GM21737 (cell line): Measurements from ENCODE around the gene CIART.

Source experiments
- ATAC-seq: cut with Tn5 transposase; IDR thresholded peaks from one replicate; pipeline ENCODE4 v1.9.1; 2021; ENCODE audit warnings: mild to moderate bottlenecking, moderate library complexity; ENCODE audit not compliant: unreplicated experiment

The CIART gene

DNA sequence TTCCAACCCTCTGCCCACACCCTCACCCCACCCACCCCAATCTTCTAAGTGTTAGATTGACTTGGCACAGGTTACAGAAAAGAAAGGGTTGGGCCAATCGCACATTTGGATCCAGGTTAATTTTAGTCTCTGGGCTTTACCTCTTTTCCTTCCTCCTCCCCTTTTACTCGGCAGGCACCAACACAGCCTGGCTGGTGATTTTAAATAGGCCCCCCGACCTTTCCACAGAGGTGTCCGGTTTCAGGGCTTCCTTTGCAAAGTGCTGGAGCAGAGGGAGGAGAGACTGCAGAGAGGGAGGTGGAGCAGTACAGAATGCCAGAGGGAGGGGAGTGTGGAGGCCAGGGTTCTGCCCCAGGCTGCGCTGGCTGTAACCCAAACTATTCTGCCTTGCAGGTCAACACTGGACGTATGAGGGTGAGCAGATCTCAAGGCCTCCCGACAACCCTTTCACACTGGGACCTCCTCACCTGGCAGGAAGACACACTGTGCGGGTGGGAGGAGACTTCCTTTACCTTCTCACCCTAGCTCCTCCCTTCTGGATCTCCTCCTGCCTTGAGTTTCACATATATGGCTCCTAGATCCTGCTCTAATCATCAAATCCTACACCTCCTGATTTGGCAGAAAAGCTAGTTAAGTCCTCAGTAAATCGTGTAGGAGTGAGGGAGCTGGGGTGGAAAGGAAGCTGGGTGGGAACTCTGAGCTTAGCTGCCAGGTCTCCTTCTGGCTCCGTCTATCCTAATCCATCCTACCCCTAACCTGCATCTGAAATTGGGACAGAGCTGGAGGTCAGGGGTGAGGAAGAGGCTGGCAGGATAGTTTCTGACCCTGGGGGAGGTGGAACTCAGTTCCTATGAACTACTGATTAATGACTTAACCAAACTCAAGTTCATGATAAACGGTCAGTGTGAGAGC lies 22.3 kb upstream of the CIART start:
- ATAC-seq = no peak

DNA sequence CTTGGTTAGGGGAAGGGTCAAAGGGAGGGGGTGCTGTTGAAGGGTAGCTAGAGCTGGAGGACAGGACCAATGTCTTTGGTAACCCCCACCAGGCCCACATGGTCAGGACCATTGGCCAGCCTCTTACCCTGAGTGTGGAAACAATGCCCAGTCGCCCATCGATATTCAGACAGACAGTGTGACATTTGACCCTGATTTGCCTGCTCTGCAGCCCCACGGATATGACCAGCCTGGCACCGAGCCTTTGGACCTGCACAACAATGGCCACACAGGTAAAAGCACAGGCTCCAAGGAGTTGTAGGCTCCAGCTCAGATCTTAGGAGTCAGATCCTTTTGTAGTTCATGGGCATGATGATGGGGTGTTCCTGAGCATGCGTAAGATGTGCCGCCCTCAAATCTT lies 21.0 kb upstream of the CIART start:
- ATAC-seq = no peak

DNA sequence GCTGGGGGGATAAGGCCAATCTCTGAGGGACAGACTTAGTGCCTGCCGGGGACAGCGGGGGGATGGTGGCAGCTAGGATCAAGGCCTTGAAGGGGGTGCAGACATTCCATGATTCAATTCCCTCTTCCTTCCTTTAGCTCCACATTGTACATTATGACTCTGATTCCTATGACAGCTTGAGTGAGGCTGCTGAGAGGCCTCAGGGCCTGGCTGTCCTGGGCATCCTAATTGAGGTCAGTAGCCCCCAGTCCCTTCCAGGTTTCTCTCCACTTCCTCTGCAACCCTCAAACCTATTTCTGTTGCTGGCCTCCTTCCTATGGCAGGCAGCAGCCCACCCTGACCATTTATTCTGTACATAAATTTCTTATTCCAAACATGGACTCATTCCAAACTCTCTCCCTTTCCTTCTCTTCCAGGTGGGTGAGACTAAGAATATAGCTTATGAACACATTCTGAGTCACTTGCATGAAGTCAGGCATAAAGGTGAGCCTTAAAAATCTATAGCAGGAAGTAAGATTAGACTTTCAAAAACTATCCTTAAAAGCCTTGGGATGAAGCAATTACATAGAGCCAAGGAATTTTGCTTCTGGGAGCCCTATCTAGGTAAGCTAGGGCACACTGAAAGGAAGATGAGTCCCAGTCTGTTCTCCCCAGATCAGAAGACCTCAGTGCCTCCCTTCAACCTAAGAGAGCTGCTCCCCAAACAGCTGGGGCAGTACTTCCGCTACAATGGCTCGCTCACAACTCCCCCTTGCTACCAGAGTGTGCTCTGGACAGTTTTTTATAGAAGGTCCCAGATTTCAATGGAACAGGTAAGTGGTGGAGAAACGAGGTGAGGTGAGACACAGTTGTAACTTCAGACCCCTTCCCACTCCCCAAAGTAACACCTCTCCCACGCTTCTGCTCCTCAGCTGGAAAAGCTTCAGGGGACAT lies 19.7 kb upstream of the CIART start:
- ATAC-seq = no peak

DNA sequence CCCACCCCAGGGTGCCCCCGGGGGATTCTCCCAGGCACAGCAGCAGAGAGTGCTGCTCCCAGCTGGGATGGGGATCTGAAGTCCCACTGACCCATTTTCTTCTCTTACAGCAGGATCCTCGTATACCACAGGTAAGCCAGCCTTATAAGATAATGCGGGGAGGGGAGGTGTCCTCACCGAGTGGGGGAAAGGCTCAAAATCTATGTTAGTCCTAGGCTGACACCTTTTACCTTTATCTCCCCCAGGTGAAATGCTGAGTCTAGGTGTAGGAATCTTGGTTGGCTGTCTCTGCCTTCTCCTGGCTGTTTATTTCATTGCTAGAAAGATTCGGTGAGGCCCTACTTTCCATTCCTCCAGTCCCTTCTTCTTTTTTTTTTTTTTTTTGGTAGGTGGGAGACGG lies 18.8 kb upstream of the CIART start:
- no peak for ATAC-seq

DNA sequence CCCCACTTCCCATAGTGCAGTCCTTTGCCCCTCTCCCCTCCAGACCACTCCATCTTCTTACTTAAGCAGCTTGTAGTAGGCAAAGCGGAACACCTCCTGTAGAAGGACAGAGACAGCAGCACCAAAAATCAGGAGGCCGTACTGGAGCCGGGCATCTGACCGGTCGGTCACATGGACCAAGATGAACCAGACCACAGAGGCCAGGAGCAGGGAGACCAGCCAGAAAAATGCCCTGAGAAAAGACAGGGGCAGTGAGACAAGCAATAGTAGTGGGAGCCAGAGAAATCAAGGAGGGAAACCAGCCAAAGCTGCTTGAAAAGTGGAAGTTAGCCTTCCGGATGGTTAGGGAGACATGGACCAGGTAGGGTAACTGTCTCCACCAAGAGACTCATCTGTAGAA lies 14.5 kb upstream of the CIART start:
- no peak for ATAC-seq

DNA sequence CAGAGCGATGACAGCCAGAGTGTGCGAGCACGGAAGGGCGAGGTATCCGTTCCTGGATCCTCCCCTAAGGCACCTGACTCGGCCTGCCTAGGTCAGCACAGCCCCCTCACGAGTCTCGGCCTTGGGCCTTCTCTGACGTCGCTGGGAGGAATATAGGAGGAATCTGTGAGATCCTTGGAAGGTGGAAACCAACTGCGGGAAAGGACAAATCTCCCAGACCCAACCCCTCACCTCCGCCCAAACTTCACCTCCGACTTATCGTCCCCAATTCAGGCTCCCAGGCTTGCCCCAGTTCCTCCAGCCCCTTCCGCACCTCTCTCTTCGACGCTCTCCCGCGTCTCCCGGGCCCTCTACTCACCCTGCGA lies 14.0 kb upstream of the CIART start:
- ATAC-seq = peak; percentile 15

DNA sequence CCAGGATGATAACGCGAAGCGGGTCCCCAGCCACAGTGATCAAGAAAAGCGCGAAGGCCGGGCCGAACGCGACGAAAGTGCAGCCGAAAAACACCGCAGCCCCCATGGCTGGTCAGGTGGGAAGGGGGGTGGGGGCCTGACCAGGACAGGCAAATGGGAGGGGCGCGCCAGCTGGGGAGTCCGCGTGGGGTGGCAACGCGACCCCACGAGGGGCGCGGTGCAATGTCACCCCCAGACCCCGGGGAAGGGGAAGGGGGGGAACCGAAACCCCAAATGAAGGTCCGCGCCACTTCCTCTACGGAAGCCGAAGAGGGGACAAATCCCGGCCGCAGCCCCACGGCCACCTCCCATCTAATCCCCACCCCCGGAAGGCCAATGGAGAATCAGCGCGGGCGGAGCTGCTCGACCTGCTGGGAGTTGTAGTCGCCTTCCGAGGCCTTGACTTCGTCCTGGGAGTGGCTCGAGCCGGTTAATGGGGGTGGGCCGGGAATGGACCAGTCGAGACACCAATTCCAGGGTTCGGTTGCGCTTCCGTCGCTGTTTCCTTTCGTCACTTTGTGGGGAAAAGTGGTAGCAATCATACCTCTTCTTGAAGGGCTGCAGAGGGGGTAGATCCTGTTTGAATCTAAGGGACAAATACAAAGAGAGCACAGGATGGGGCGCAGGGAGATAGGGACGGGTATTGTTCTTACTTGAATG lies 13.5 kb upstream of the CIART start, which contains the start of gene APH1A:
Gene APH1A, minus strand, starts transcription at position 312 of the 699 bp plus-strand sequence. Its CDS starts 206 bp downstream, at position 106.
- peak; percentile 85 for ATAC-seq

DNA sequence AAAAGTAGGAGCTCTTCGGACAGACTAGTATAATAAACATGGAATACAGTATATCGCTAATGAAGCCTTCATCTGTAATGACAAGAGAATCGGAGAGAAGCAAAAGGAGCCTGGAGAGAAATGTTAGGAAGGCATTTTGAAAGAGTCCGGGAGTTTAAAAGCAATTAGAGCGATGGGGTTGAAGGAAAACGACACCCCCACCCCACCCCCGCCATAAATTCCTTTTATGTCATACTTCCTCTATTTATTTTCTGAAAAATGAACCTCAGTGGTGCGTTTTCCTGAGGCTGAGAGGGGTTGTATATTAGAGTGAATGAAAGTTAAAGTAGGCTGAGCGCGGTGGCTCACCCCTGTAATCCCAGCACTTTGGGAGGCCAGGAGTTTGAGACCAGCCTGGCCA lies 12.9 kb upstream of the CIART start:
- no peak for ATAC-seq

DNA sequence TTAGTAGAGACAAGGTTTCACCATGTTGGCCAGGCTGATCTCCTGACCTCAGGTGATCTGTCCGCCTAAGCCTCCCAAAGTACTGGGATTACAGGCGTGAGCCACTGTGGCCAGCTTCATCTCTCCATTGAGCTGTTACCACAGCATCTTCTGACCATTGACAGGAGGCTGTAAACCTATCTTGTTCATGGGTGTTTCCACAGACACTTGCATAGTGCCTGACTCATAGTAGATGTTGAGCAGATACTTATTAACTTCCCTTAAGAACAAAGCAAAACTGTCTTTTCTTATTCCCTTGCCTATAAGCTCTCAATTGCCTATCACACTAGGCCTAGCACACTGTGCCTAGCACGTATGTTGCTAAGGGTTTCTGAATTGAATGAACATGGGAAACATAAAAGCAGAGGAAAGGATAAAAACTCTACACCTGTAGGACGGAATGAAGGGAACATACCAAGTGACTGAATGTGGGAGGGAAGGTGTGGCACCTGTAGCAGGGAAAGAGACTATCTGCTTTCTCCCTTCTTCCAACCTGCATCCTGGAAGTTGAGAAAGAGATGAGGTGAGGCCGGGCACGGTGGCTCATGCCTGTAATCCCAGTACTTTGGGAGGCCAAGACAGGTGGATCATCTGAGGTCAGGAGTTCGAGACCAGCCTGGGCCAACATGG lies 10.9 kb upstream of the CIART start:
- no peak for ATAC-seq

DNA sequence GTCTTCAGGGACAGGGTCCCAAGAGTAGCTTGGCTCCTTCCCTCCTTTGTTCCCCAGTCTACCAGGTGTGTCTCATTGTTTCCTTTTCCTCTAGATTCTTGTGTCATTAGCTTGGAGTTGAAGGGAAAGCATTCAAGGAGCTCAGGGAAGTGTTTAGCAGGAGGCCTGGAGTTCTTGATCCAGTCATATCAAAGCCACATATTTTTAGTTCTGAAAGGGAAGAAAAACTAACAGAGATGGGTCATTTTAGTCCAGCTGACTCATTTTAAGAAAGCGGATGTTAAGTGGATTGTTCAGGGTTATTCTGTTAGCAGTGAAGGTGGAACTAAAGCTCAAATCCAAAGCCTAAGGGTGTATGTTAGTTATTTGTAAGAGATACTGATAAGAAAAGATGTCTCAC lies 9.0 kb upstream of the CIART start:
- no peak for ATAC-seq

DNA sequence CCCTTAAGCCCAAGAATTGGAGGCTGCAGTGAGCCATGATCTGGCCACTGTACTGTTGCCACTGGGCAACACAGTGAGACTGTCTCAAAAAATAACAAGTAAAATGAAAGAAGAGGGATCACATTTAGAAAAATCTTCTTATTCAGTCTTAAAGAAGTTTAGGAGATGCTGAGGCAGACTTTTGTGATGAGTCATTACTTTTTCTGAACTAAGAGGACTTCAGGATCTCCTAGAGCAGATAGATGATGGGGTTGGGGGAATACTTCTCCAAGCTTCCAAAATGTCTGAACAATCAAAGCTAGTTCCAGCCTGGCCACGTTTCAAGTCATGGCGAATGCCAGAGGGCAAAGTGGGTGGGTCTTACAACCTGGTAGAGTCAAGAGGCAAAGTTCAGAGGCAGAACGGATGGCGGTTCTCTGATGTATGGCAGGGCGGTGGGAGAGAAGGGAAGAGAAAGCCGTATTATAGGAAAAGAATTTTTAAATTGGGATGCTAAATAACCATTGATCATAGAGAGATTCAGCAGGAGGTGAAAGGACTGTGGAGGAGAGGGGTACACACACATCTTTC lies 2.1 kb upstream of the CIART start:
- no peak for ATAC-seq

DNA sequence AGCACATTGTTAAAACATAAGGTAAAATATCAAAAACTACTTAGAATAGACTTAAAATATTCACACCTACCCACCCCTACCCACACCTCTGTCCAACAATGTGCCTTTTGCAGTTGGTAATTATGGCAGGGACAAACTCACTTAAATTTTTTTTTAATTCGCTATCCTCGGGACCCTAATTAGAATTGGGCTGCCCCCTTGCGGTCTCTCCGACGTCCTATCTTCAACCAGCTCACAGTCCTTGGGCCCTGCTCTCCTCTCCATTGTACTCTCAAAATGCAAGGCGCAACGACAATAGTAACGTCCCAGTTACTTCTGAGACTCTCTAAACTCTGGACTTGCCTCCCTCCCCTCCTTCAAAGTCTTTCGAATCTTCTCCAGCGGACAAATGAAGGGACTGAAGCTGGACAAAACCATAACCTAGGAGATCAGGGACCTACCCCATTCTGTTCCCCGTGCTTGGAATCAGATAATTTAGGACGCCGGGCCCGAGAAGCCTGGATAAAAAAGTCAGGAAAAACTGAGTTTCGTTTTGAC lies 1.1 kb upstream of the CIART start:
- no peak for ATAC-seq

DNA sequence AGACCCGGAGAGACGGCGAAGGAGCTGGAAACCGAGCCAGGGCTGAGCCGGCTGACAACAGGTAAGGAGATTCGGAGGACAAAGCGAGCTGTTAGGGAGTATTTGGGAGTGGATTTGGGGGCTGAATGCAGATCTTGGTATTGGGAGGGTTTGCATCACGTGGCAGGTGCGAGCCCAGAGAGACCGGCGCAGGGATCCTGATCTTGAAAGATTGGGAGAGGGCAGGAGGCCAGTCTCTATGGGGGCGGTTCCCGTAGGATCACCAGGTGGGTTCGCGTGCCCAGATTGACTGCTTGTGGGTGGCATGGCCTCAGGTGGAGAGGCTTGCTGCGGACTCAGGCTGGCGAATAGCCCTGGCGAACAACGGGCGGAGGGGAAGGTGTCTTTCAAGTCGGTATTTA lies 204 bp downstream of the CIART start:
- no peak for ATAC-seq

DNA sequence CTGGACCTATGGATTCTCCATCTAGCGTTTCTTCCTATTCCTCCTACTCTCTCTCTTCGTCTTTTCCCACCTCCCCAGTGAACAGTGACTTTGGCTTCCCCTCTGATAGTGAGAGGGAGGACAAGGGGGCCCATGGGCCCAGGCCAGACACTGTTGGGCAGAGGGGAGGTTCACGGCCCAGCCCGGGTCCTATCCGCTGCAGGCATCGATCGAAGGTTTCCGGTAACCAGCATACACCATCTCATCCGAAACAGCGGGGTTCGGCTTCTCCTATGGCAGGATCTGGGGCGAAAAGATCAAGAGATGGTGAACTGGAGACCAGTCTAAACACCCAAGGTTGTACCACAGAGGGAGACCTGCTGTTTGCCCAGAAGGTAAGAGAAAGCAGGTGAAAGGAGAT lies 906 bp downstream of the CIART start:
- ATAC-seq = no peak

DNA sequence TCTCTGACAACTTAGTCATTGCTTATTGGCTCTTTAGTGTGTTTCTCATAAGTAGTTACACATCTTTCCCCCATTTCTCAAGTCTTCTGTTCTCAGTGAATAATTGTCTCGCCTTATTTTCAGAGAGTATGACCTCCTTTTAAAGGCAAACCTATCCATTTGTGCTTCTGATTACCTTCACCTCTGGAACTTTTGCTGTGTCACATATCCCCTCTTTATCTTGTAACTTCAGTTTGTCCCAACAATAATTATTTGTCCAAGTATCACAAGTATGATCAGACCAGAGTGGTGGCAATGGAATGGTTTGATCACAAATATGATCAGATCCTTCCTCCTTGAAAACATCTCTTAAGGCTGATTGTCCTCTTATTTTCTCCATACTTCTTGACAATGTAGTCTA lies 6.0 kb downstream of the CIART start:
- ATAC-seq = no peak

DNA sequence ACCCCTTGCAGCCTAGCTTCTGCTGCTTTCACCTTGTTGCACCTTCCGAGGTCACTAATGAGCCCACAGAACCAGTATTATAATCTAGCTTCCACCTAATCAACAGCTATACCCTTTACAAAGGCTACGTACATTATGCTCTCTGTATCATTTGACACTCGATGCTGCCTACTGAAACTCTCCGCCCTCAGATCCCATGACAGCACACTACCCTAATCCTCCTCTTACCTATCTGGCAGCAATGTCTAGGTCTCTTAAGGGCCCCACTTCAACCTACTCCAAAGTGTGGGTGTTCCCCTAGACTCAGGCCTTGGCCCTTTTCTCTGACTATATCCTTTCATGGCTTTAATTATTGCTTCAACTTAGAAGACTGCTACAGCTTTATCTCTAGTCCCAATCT lies 6.5 kb downstream of the CIART start:
- ATAC-seq = no peak

DNA sequence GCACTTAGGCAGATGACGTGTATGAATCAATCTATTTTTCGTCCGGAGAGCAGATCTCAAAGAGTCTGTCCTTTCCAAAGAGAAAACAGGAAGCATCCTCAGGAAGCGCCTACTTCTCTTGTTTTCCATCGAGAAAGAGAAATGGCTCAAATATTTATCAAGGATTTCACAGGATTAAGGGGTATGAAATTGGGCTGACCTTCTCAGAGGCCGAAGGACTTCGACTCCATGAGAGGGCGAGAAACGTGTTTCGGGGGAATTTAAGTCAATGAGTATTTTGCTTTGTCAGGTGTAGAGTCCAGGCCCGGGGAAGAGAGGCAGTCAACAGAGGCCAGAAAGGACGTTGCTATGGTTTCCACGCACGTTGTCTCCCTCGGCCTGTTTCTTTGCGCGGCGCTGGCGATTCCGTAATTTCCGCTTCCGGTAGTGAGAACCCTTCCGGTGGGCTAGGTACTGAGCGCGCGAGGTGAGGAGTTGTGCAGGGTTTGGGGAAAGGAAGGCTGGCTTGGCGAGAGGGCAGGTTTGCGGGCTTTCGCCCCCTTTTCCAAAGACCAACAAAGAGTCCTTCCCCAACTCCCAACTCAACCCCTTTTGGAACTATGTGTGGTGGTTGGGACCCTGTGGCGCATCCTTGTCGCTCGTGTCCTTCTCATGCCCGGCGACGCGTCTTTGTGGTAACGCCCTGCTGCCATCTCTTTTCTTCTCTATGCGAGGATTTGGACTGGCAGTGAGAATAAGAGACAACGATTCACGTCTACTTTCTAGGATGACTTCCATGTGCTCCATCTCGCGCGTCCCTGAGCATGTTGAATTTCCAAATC lies 11.3 kb downstream of the CIART start, which contains the start of gene MRPS21:
Gene MRPS21, plus strand, starts transcription at position 429 of the 821 bp plus-strand sequence. CDS start 506 bp downstream, outside the sequence.
- peak; percentile 93 for ATAC-seq

DNA sequence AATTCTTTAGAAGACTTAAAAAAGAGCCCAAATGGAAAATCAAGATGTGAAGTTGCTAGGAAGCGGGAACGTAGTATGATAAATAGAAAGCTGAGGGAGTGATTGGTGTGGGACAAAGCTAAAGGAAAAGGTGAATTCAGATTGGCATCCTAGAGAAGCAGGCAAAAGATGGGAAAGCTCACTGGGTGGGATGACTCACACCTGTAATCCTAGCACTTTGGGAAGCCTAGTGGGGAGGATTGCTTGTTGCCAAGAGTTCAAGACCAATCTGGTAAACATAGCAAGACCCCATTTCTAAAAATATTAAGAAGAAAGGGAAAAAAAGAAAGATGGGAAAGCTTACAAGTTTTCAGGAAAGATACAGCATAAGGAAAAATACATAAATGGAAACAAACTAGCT lies 13.1 kb downstream of the CIART start:
- no peak for ATAC-seq

DNA sequence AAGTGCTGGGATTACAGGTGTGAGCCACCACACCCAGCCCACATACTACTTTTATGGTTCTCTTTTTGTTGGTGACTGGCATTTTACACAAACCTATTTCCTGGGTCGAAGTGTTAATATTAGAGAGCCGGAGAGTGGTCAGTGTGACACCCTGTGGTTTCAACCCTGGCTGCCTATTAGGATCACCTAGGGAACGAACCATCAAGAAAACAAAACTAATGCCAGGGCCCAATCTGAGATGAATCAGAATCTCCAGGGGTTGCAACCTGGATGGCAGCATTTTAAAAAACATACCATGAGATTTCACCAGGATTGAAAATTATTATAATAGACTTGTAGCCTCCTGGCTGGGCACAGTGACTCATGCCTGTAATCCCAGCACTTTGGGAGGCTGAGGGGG lies 17.4 kb downstream of the CIART start:
- ATAC-seq = no peak
